DND-41 (cell line): ENCODE results near the gene SAXO1.

ENCODE experiments used
- ATAC-seq: fragments of 200-7000 bp; cut with Tn5 transposase; 3 replicates; pipeline ENCODE4 v1.9.1; 2021; ENCODE audit warnings: low read depth; ENCODE audit not compliant: insufficient read depth
- DNase-seq: peaks from one replicate; pipeline ENCODE4 v3.0.0-alpha.2; 2020
- H2AFZ ChIP-seq: 2 replicates; pipeline ENCODE4 v1.6.0; 2012; ENCODE audit warnings: low read depth, low read length
- H3K27ac ChIP-seq: 2 replicates; pipeline ENCODE4 v1.5.1; 2012; ENCODE audit warnings: low read length, inconsistent platforms
- H3K27me3 ChIP-seq: fragments of 200-600 bp; sonication (generic); 2 replicates; pipeline ENCODE4 v1.6.0; 2012; ENCODE audit warnings: low read length, mild to moderate bottlenecking, inconsistent platforms; ENCODE audit not compliant: insufficient read depth, poor library complexity
- H3K36me3 ChIP-seq: 2 replicates; pipeline ENCODE4 v1.5.1; 2012; ENCODE audit warnings: low read length, inconsistent platforms; ENCODE audit not compliant: insufficient read depth
- H3K4me1 ChIP-seq: 2 replicates; pipeline ENCODE4 v1.5.1; 2012; ENCODE audit warnings: mild to moderate bottlenecking, low read length; ENCODE audit not compliant: insufficient read depth
- H3K4me2 ChIP-seq: 2 replicates; pipeline ENCODE4 v1.6.0; 2012; ENCODE audit warnings: mild to moderate bottlenecking, moderate library complexity, low read length, inconsistent platforms; ENCODE audit not compliant: insufficient read depth
- H3K4me3 ChIP-seq, 2 experiments: fragments of 200-600 bp in 1 of 2; shearing (Covaris generic) in 1 of 2; 2 replicates each; pipeline ENCODE4 v1.5.1; 2012 to 2016; ENCODE audit warnings: inconsistent platforms in 2 of 2, low read length in 2 of 2, mild to moderate bottlenecking in 2 of 2, low read depth in 1 of 2, moderate library complexity in 1 of 2
- H3K79me2 ChIP-seq: 2 replicates; pipeline ENCODE4 v1.6.0; 2012; ENCODE audit warnings: low read length, inconsistent platforms; ENCODE audit not compliant: insufficient read depth
- H3K9ac ChIP-seq: 2 replicates; pipeline ENCODE4 v1.6.0; 2012; ENCODE audit warnings: low read depth, mild to moderate bottlenecking, inconsistent platforms, low read length, moderate library complexity
- H3K9me3 ChIP-seq: 2 replicates; pipeline ENCODE4 v1.5.1; 2012; ENCODE audit warnings: low read length, moderate library complexity, mild to moderate bottlenecking, inconsistent platforms; ENCODE audit not compliant: insufficient read depth, severe bottlenecking
- H4K20me1 ChIP-seq: 2 replicates; pipeline ENCODE4 v1.6.0; 2012; ENCODE audit warnings: low read length; ENCODE audit not compliant: insufficient read depth
- EZH2 ChIP-seq: IDR thresholded peaks from 3 replicates; pipeline ENCODE4 v1.6.1; 2012; ENCODE audit warnings: borderline replicate concordance, low read depth, mild to moderate bottlenecking, moderate library complexity, low read length, inconsistent platforms; ENCODE audit not compliant: severe bottlenecking
- TF ChIP-seq, protein P1 (sequence below): IDR thresholded peaks from 2 replicates; pipeline ENCODE4 v1.5.1; 2012; ENCODE audit warnings: borderline replicate concordance, low read length, moderate library complexity, mild to moderate bottlenecking; ENCODE audit not compliant: poor library complexity, severe bottlenecking; ENCODE audit errors: extremely low read depth

The SAXO1 gene

DNA sequence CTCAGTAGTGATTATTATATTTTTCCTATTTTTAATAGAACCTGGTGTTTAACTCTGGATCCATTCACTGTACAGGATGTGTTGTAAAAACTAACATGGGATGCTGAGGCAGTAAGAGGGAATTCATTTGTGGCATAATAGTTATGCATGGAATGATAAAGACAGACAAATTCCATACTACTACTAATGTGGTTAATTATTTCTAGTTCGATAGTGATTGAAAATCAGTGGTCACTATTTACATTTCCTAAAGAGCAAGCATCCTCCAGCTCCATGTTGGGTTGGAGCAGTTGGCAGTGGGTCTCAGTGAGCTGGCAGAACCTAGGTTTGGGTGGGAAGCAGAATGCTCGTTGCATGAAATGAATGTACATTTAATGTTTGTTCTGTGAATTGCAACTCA lies 122.6 kb downstream of the SAXO1 start:
- peaks cover 3% of the 10 kb centered on the region for H3K27me3 ChIP-seq
- no peaks in the 10 kb centered on the region for H3K36me3 ChIP-seq
- no peaks in the 10 kb centered on the region for H3K79me2 ChIP-seq
- no peaks in the 10 kb centered on the region for H4K20me1 ChIP-seq
- H3K27ac ChIP-seq: no peak overlapping the region
- no peak overlapping the region for H3K4me2 ChIP-seq
- no peak overlapping the region for H3K4me3 ChIP-seq
- ATAC-seq (no peak), DNase-seq (no peak)
- TF ChIP-seq, protein P1, sequence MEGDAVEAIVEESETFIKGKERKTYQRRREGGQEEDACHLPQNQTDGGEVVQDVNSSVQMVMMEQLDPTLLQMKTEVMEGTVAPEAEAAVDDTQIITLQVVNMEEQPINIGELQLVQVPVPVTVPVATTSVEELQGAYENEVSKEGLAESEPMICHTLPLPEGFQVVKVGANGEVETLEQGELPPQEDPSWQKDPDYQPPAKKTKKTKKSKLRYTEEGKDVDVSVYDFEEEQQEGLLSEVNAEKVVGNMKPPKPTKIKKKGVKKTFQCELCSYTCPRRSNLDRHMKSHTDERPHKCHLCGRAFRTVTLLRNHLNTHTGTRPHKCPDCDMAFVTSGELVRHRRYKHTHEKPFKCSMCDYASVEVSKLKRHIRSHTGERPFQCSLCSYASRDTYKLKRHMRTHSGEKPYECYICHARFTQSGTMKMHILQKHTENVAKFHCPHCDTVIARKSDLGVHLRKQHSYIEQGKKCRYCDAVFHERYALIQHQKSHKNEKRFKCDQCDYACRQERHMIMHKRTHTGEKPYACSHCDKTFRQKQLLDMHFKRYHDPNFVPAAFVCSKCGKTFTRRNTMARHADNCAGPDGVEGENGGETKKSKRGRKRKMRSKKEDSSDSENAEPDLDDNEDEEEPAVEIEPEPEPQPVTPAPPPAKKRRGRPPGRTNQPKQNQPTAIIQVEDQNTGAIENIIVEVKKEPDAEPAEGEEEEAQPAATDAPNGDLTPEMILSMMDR: no peak
- no peak for TF ChIP-seq EZH2
- no peak overlapping the region for H2AFZ ChIP-seq
- H3K9me3 ChIP-seq: no peaks in the 10 kb centered on the region
- H3K4me1 ChIP-seq: no peaks in the 10 kb centered on the region
- H3K9ac ChIP-seq: no peak overlapping the region

DNA sequence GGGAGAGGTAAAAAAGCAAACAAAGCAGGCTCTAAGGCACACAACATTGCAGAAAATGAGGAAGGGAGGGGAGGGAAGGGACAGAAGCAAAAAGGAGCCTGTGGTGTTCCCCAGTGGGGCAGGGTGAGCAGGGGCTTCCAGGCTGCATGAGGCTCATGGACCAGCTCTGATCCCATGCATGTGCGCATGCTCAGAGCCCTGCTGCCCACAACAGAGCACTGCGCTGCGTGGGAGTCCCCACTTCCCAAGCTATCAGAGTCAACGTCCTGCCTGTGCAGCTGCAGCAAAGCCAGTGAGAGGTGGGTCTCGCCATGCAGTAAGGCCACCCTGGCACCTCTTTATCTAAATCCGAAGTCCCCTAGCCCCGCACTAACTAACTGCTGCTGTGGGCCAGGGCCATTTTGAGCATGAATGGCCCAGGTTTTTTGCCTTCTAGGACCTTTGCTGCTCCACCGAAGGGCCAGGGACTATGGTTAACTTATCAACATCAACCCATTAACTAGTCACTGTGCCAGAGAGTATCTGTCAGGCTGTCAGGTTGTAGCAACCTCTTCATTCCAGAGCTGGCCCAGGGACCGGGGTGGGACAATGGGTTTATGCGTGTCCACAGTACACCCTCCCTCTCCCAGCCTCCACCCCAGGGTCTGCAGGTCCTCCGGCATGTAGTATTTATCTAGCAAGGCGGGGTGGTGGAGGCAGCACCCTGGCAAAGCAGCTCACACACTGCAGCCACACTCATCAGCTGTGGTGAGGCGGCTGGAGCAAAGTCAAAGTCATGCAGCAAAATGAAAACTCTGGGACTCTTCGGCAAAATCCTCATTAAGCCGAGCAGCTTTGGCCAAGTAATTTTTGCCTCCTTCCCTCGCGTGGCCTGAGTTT lies 123.6 kb downstream of the SAXO1 start:
- no peak overlapping the region for H2AFZ ChIP-seq
- no peaks in the 10 kb centered on the region for H3K79me2 ChIP-seq
- H3K4me1 ChIP-seq: no peaks in the 10 kb centered on the region
- no peak overlapping the region for H3K4me3 ChIP-seq
- DNase-seq: no peak
- H3K27me3 ChIP-seq: peaks cover 3% of the 10 kb centered on the region
- no peak for ATAC-seq
- H3K9ac ChIP-seq: no peak overlapping the region
- no peak overlapping the region for H3K27ac ChIP-seq
- no peak overlapping the region for H3K4me2 ChIP-seq
- H3K36me3 ChIP-seq: no peaks in the 10 kb centered on the region
- no peaks in the 10 kb centered on the region for H4K20me1 ChIP-seq
- H3K9me3 ChIP-seq: no peaks in the 10 kb centered on the region
- TF ChIP-seq, protein P1: no peak
- TF ChIP-seq EZH2: no peak

DNA sequence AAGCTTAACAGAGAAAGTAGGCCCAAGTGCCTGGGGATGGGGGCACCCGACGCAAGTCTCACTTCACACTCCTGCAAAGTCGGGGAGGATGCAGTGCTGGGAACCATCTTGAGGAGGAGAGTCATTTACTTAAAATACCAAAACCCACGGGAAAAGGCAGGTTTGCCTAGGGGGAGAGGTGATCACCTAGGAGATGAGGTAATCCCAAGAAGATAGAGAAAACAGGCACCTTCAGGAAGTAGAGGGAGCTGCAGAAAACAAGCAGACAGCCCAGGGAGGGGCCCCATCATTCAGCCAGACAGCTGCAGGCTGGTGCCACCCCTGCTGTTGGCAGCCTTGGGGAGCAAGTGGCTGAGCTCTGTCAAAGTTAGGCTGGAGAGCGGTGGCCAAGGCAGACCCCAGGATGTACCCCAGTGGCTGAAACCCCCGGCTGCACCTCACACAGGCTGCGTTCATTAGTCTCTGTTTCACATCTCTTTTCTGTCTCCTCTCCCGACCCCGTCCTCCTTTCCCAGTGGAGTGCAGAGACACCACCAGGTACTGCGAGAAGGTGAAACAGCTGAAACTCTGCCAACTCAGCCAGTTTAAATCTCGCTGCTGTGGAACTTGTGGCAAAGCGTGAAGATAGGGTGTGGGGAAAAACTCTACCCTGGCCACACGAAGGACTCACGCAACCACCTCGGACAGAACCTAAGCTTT lies 124.9 kb downstream of the SAXO1 start:
- Histone ChIP-seq H3K27ac (no peak overlapping the region), H3K4me2 (no peak overlapping the region), H3K4me1 (no peaks in the 10 kb centered on the region), H3K4me3 (no peak overlapping the region), H2AFZ (no peak overlapping the region), H4K20me1 (no peaks in the 10 kb centered on the region), H3K79me2 (no peaks in the 10 kb centered on the region), H3K9me3 (no peaks in the 10 kb centered on the region), H3K27me3 (no peaks in the 10 kb centered on the region), H3K36me3 (no peaks in the 10 kb centered on the region), H3K9ac (no peak overlapping the region)
- DNase-seq: no peak
- TF ChIP-seq EZH2: no peak
- TF ChIP-seq, protein P1: no peak
- no peak for ATAC-seq
